A549 treated with DMSO at 1 μM for 4 hours (cell line): ENCODE data around the gene CPLX3. TPM values are rescaled to one million over a fixed set of nuclear protein-coding genes. Genes with fewer than 3 reads are reported as not detected.

Source experiments
- total RNA-seq: library from RNA; stranded (reverse); fragments of 200-300 nt; extraction: Qiagen RNA extraction; gene quantifications from 5 replicates; pipeline ENCODE4 v1.2.3, GENCODE V29; 2022; ENCODE audit warnings: low read depth

CPLX3 gene
- total RNA-seq = 0.06 TPM in 1 of 5 replicates, not detected in the others

GRCh38 chr15:74826364-74826819 lies at the start of gene CPLX3:
TSS of gene CPLX3 (plus strand) at chr15:74826627. CDS start at chr15:74826704, 77 bp downstream.

GRCh38 chr15:74781431-74782258 lies 44.8 kb upstream of the CPLX3 start, which contains the start of gene CSK:
TSS of gene CSK (plus strand) at chr15:74782080. CDS start at chr15:74798298, 16,218 bp downstream.

GRCh38 chr15:74812533-74812932 lies 13.9 kb upstream of the CPLX3 start, which contains the start of gene LMAN1L:
TSS of gene LMAN1L (plus strand) at chr15:74812835. CDS start at chr15:74812855, 20 bp downstream.

GRCh38 chr15:74842581-74843444 lies 16.4 kb downstream of the CPLX3 start, which contains the start of gene ULK3:
TSS of gene ULK3 (minus strand) at chr15:74843156. CDS start at chr15:74843105, 51 bp downstream.

GRCh38 chr15:74873036-74873755 lies 46.8 kb downstream of the CPLX3 start, which contains the start of gene SCAMP2:
TSS of gene SCAMP2 (minus strand) at chr15:74873365. CDS start at chr15:74873255, 110 bp downstream.

Other genes starting within 250 kb of the CPLX3 start
- gene CLK3, start 210.8 kb upstream of the CPLX3 start, total RNA-seq = 35.6 to 46.3 TPM (median 38.5 TPM) in 5 replicates
- 18.1 to 21.4 TPM (median 20.6 TPM) in 5 replicates for gene EDC3, start 130.6 kb upstream of the CPLX3 start, total RNA-seq
- gene CYP1A1, start 101.1 kb upstream of the CPLX3 start, total RNA-seq = 1.3 to 3.1 TPM (median 1.8 TPM) in 5 replicates
- not detected in 5 replicates for gene CYP1A2, start 77.8 kb upstream of the CPLX3 start, total RNA-seq
- gene CSK, start 44.5 kb upstream of the CPLX3 start, total RNA-seq = 58.1 to 74.9 TPM (median 63.9 TPM) in 5 replicates
- gene LMAN1L, start 13.8 kb upstream of the CPLX3 start, total RNA-seq = not detected in 5 replicates
- gene ULK3, start 16.5 kb downstream of the CPLX3 start, total RNA-seq = 28.2 to 50.1 TPM (median 34.5 TPM) in 5 replicates
- gene SCAMP2, start 46.7 kb downstream of the CPLX3 start, total RNA-seq = 60.9 to 73.2 TPM (median 67.6 TPM) in 5 replicates
- 29.5 to 46.7 TPM (median 32.5 TPM) in 5 replicates for gene MPI, start 63.4 kb downstream of the CPLX3 start, total RNA-seq
- gene FAM219B, start 80.2 kb downstream of the CPLX3 start, total RNA-seq = 28.4 to 38.6 TPM (median 32.3 TPM) in 5 replicates
- 438 to 570 TPM (median 551 TPM) in 5 replicates for gene COX5A, start 111.4 kb downstream of the CPLX3 start, total RNA-seq
- 20.4 to 28.4 TPM (median 27.3 TPM) in 5 replicates for gene RPP25, start 130.1 kb downstream of the CPLX3 start, total RNA-seq
- gene SCAMP5, start 168.9 kb downstream of the CPLX3 start, total RNA-seq = 12.3 to 15.8 TPM (median 14.0 TPM) in 5 replicates
- 18.0 to 20.4 TPM (median 18.6 TPM) in 5 replicates for gene PPCDC, start 197.0 kb downstream of the CPLX3 start, total RNA-seq